ENCODE results near the gene KMT2E. TPM values are rescaled to one million over a fixed set of nuclear protein-coding genes. Genes with fewer than 3 reads are reported as not detected.

Gene KMT2E
- total RNA-seq, 2 experiments from 2014 or later: 50.1 to 72.8 TPM

GRCh38 chr7:105125745-105126144, 111.7 kb downstream of the KMT2E start:
- no peak for DNase-seq (ENCODE audit: low spot score)
- H3K36me3 ChIP-seq (ENCODE audit: insufficient read depth, low read length): peaks cover 3% of the 10 kb centered on the region; the same call in 1 of the 2 replicates
- no peak overlapping the region for H3K4me3 ChIP-seq (ENCODE audit: low read depth, low read length, poor library complexity, severe bottlenecking)
- H2AFZ ChIP-seq (ENCODE audit: low read length): no peak overlapping the region
- no peak for TF ChIP-seq CTCF (conservative IDR thresholded peaks at IDR 0.05; ENCODE audit: low read length)
- no peak for TF ChIP-seq EZH2phosphoT487 (IDR thresholded peaks at IDR 0.05; ENCODE audit: borderline replicate concordance, low read depth, low read length)
- intact Hi-C loops (cut with micrococcal nuclease; ENCODE audit: unreplicated experiment): no loop called here
- no peak overlapping the region for H3K4me2 ChIP-seq (ENCODE audit: low read length)
- POLR2A ChIA-PET: interaction anchor here (0.6 kb wide), 1 partner anchor 533 kb away, joined by 3 read pairs; no protein-coding TSS in a partner anchor
- H4K20me1 ChIP-seq (ENCODE audit: insufficient read depth, low read length): no peaks in the 10 kb centered on the region
- CTCF ChIA-PET (ENCODE audit: unreplicated experiment): no interaction called here
- H3K9me3 ChIP-seq (ENCODE audit: low read length): no peaks in the 10 kb centered on the region
- no peak overlapping the region for H3K27ac ChIP-seq (ENCODE audit: low read depth, low read length, poor library complexity, severe bottlenecking)
- no peaks in the 10 kb centered on the region for H3K9me2 ChIP-seq (ENCODE audit: insufficient read depth, low read length)
- no peaks in the 10 kb centered on the region for H3K4me1 ChIP-seq (ENCODE audit: insufficient read depth, low read length, poor library complexity, severe bottlenecking)
- no TSS peak for BruUV-seq (replicated peaks)
- H3K79me2 ChIP-seq (ENCODE audit: insufficient read depth, low read depth, low read length): no peaks in the 10 kb centered on the region

- Histone ChIP-seq H2AFZ (ENCODE audit: low read length) (no peak overlapping the region), H3K4me2 (ENCODE audit: low read length) (no peak overlapping the region), H3K9me3 (ENCODE audit: low read length) (no peaks in the 10 kb centered on the region), H3K4me3 (ENCODE audit: low read depth, low read length, poor library complexity, severe bottlenecking) (no peak overlapping the region), H3K36me3 (ENCODE audit: insufficient read depth, low read length) (peaks cover 3% of the 10 kb centered on the region; the same call in 1 of the 2 replicates), H3K79me2 (ENCODE audit: insufficient read depth, low read depth, low read length) (no peaks in the 10 kb centered on the region), H3K9me2 (ENCODE audit: insufficient read depth, low read length) (no peaks in the 10 kb centered on the region), H4K20me1 (ENCODE audit: insufficient read depth, low read length) (no peaks in the 10 kb centered on the region), H3K4me1 (ENCODE audit: insufficient read depth, low read length, poor library complexity, severe bottlenecking) (no peaks in the 10 kb centered on the region), H3K27ac (ENCODE audit: low read depth, low read length, poor library complexity, severe bottlenecking) (no peak overlapping the region)
- intact Hi-C loops (cut with micrococcal nuclease; ENCODE audit: unreplicated experiment): no loop called here
- BruUV-seq (replicated peaks): no TSS peak
- TF ChIP-seq CTCF (conservative IDR thresholded peaks at IDR 0.05; ENCODE audit: low read length) (no peak), EZH2phosphoT487 (IDR thresholded peaks at IDR 0.05; ENCODE audit: borderline replicate concordance, low read depth, low read length) (no peak)
- ChIA-PET POLR2A (interaction anchor here (0.6 kb wide), 1 partner anchor 532 kb away, joined by 3 read pairs; no protein-coding TSS in a partner anchor), CTCF (ENCODE audit: unreplicated experiment) (interaction anchor here (0.6 kb wide), 1 partner anchor 238 kb away, joined by 3 read pairs; no protein-coding TSS in a partner anchor)
- no peak for DNase-seq (ENCODE audit: low spot score)
Observed at GRCh38 chr7:105126436-105126975, 112.5 kb downstream of the KMT2E start.

- DNase-seq (ENCODE audit: low spot score): no peak
- no peaks in the 10 kb centered on the region for H4K20me1 ChIP-seq (ENCODE audit: insufficient read depth, low read length)
- POLR2A ChIA-PET: interaction anchor here (0.7 kb wide), 1 partner anchor 16 kb away, joined by 3 read pairs; no protein-coding TSS in a partner anchor
Observed at GRCh38 chr7:105127179-105127578, 113.2 kb downstream of the KMT2E start.

More at GRCh38 chr7:105127179-105127578, 113.2 kb downstream of the KMT2E start:
- BruUV-seq (replicated peaks): no TSS peak
- no peaks in the 10 kb centered on the region for H3K9me3 ChIP-seq (ENCODE audit: low read length)
- peaks cover 3% of the 10 kb centered on the region; the same call in 1 of the 2 replicates for H3K36me3 ChIP-seq (ENCODE audit: insufficient read depth, low read length)
- H3K4me3 ChIP-seq (ENCODE audit: low read depth, low read length, poor library complexity, severe bottlenecking): no peak overlapping the region
- CTCF ChIA-PET (ENCODE audit: unreplicated experiment): interaction anchor here (0.6 kb wide), 1 partner anchor 239 kb away, joined by 3 read pairs; no protein-coding TSS in a partner anchor
- H3K4me1 ChIP-seq (ENCODE audit: insufficient read depth, low read length, poor library complexity, severe bottlenecking): no peaks in the 10 kb centered on the region
- no peaks in the 10 kb centered on the region for H3K79me2 ChIP-seq (ENCODE audit: insufficient read depth, low read depth, low read length)
- intact Hi-C loops (cut with micrococcal nuclease; ENCODE audit: unreplicated experiment): no loop called here
- H3K4me2 ChIP-seq (ENCODE audit: low read length): no peak overlapping the region
- no peak for TF ChIP-seq CTCF (conservative IDR thresholded peaks at IDR 0.05; ENCODE audit: low read length)
- TF ChIP-seq EZH2phosphoT487 (IDR thresholded peaks at IDR 0.05; ENCODE audit: borderline replicate concordance, low read depth, low read length): no peak
- no peak overlapping the region for H2AFZ ChIP-seq (ENCODE audit: low read length)
- H3K9me2 ChIP-seq (ENCODE audit: insufficient read depth, low read length): no peaks in the 10 kb centered on the region
- no peak overlapping the region for H3K27ac ChIP-seq (ENCODE audit: low read depth, low read length, poor library complexity, severe bottlenecking)
